ENCODE results near the gene TNFSF9. TPM values are rescaled to one million over a fixed set of nuclear protein-coding genes. Genes with fewer than 3 reads are reported as not detected.

Gene TNFSF9
- total and polyA plus RNA-seq, 2 experiments from 2014 or later: 0.22 to 0.58 TPM

DNA sequence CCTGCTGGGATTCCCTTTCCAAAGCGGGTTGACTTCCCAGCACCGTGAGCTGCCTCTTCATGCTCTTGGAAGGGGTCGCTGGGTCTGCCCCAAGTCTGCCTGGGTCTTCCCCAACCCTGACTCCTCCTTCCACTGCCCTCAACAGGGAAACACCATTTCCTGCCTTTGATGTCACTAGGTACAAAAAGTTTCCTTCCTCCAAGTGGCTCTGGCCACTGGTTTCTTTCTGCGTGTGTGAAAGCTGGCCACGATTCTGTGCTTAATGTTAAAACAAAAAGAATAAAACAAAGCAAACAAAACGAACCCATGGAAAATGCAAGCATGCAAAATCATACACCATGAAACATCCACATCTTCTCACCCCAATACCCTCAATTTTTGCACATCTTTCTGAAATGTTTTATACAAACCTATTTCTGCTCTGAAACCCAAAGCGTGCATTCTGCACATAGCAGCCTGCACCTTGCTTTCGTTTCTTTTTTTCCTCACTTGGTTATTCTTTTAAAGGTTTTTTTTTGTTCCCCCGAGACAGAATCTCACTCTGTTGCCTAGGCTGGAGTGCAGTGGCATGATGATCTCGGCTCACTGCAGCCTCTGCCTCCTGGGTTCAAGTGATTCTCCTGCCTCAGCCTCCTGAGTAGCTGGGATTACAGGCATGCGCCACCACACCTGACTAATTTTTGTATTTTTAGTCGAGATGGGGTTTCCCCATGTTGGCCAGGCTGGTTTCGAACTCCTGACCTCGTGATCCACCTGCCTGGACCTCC, 12.5 kb upstream of the TNFSF9 start:
- H3K36me3 ChIP-seq (ENCODE audit: low read depth): no peaks in the 10 kb centered on the region
- no peaks in the 10 kb centered on the region for H4K20me1 ChIP-seq (ENCODE audit: insufficient read depth)
- H3K9me3 ChIP-seq (ENCODE audit: low read depth): no peaks in the 10 kb centered on the region
- H3K27ac ChIP-seq: no peak overlapping the region
- no peak for DNase-seq
- H3K27me3 ChIP-seq (replicated peaks; ENCODE audit: insufficient read depth): no peaks in the 10 kb centered on the region
- in situ Hi-C loops (cut with MboI): loop anchor here (10.0 kb wide), 1 partner anchor 346 kb away; no protein-coding TSS in a partner anchor
- H3K4me2 ChIP-seq (ENCODE audit: unreplicated experiment): no peak overlapping the region
- no peaks in the 10 kb centered on the region for H3K9me2 ChIP-seq (ENCODE audit: insufficient read depth)
- TF ChIP-seq EZH2 (IDR thresholded peaks at IDR 0.05; ENCODE audit: insufficient read depth, poor library complexity, severe bottlenecking) (no peak), EZH2phosphoT487 (IDR thresholded peaks at IDR 0.05; ENCODE audit: insufficient read depth, low read depth) (no peak)
- H3K79me2 ChIP-seq (ENCODE audit: insufficient read depth): no peaks in the 10 kb centered on the region
- no peak overlapping the region for H3K4me3 ChIP-seq
- H2AFZ ChIP-seq: no peak overlapping the region
- no peak overlapping the region for H3K9ac ChIP-seq
- 0 out of 2 replicates have a peak, but pooled peaks cover 3% of the 10 kb centered on the region for H3F3A ChIP-seq (ENCODE audit: insufficient read depth)
- WGBS, 2 experiments (ENCODE audit: low coverage in 1 of 2, low lambda C conversion rate in 2 of 2, missing lambda C conversion rate in 2 of 2): 57 to 63% methylated on average over 14 of the region's 14 CpGs
- H3K4me1 ChIP-seq (ENCODE audit: insufficient read depth): peaks cover 7% of the 10 kb centered on the region

DNA sequence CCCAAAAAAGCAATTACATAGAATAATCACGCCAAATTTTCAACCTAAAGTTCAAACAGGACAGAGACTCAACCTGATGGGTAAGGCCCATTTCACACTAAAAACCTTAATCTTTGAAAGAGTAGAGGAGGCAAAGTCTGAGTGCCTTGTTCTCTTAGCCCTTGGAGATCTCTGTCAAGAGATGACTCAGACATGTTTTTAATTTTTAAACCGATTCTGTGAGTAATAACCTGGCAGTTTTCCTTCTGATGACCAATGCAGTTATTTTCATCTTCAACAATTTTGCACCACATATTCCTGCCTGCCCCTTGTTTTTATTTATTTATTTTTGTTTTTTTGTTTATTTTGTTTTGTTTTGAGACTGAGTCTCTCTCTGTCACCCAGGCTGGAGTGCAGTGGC, 11.5 kb upstream of the TNFSF9 start:
- Histone ChIP-seq H3K9me3 (ENCODE audit: low read depth) (no peaks in the 10 kb centered on the region), H3K4me1 (ENCODE audit: insufficient read depth) (peaks cover 7% of the 10 kb centered on the region), H2AFZ (no peak overlapping the region), H3F3A (ENCODE audit: insufficient read depth) (0 out of 2 replicates have a peak, but pooled peaks cover 3% of the 10 kb centered on the region), H3K36me3 (ENCODE audit: low read depth) (no peaks in the 10 kb centered on the region), H3K79me2 (ENCODE audit: insufficient read depth) (no peaks in the 10 kb centered on the region), H3K4me3 (no peak overlapping the region), H3K9ac (no peak overlapping the region), H4K20me1 (ENCODE audit: insufficient read depth) (no peaks in the 10 kb centered on the region), H3K9me2 (ENCODE audit: insufficient read depth) (no peaks in the 10 kb centered on the region), H3K27me3 (replicated peaks; ENCODE audit: insufficient read depth) (no peaks in the 10 kb centered on the region), H3K4me2 (ENCODE audit: unreplicated experiment) (peak overlapping the region; percentile 41), H3K27ac (no peak overlapping the region)
- in situ Hi-C loops (cut with MboI): loop anchor here (10.0 kb wide), 1 partner anchor 346 kb away; no protein-coding TSS in a partner anchor
- 0 to 3% methylated on average over 2 of the region's 2 CpGs for WGBS, 2 experiments (ENCODE audit: low coverage in 1 of 2, low lambda C conversion rate in 2 of 2, missing lambda C conversion rate in 2 of 2)
- DNase-seq: peak; percentile 92
- TF ChIP-seq EZH2phosphoT487 (IDR thresholded peaks at IDR 0.05; ENCODE audit: insufficient read depth, low read depth): no peak
- no peak for TF ChIP-seq EZH2 (IDR thresholded peaks at IDR 0.05; ENCODE audit: insufficient read depth, poor library complexity, severe bottlenecking)

DNA sequence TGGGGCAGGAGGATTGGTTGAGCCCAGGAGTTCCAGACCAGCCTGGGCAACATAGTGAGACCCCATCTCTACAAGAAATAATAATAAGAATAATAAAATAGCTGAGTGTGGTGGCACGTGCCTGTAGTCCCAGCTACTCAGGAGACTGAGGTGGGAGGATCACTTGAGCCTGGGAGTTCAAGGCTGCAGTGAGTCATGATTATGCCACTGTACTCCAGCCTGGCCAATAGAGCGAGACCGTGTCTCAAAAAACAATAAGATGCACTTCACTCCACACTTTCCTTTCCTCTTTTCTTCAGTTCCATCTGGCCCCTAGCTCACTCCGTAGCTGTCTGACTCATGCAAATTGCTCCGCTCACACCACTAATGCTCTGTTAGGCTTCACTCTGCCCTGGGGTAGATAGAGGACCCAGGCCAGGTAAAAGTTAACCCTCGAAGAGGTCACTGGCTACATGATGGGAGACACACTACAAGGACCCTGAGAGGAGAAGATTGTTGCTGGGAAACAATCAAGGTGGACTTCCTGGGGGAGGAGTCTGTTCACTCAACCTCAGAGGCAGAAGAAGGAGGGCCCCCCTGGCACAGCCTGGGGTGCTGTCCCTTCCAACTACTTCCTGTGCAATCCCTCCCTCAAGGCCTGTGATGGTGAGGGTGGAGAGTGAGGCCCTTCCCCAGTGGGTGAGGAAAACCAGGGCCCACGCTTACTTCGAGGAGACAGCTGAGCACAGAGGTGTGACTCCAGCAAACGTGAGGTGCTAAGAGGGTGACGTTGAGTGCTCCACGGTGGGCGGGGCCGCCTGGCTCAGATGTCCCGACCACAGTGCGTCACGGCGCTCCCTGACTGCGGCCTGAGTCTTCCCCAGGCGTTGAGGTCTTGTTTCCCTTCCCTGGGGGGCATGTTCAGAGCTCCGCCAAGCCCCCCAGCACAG, 8.8 kb upstream of the TNFSF9 start:
- DNase-seq: peak; percentile 51
- Histone ChIP-seq H3F3A (ENCODE audit: insufficient read depth) (0 out of 2 replicates have a peak, but pooled peaks cover 3% of the 10 kb centered on the region), H3K9me2 (ENCODE audit: insufficient read depth) (no peaks in the 10 kb centered on the region), H3K36me3 (ENCODE audit: low read depth) (no peaks in the 10 kb centered on the region), H3K27me3 (replicated peaks; ENCODE audit: insufficient read depth) (no peaks in the 10 kb centered on the region), H3K4me1 (ENCODE audit: insufficient read depth) (peaks cover 7% of the 10 kb centered on the region), H3K4me3 (no peak overlapping the region), H3K27ac (no peak overlapping the region), H3K4me2 (ENCODE audit: unreplicated experiment) (no peak overlapping the region), H3K9me3 (ENCODE audit: low read depth) (no peaks in the 10 kb centered on the region), H3K9ac (no peak overlapping the region), H2AFZ (no peak overlapping the region), H4K20me1 (ENCODE audit: insufficient read depth) (no peaks in the 10 kb centered on the region), H3K79me2 (ENCODE audit: insufficient read depth) (no peaks in the 10 kb centered on the region)
- WGBS, 2 experiments (ENCODE audit: low coverage in 1 of 2, low lambda C conversion rate in 2 of 2, missing lambda C conversion rate in 2 of 2): 58 to 61% methylated on average over 20 of the region's 20 CpGs
- in situ Hi-C loops (cut with MboI): no loop called here
- TF ChIP-seq EZH2 (IDR thresholded peaks at IDR 0.05; ENCODE audit: insufficient read depth, poor library complexity, severe bottlenecking) (no peak), EZH2phosphoT487 (IDR thresholded peaks at IDR 0.05; ENCODE audit: insufficient read depth, low read depth) (no peak)

DNA sequence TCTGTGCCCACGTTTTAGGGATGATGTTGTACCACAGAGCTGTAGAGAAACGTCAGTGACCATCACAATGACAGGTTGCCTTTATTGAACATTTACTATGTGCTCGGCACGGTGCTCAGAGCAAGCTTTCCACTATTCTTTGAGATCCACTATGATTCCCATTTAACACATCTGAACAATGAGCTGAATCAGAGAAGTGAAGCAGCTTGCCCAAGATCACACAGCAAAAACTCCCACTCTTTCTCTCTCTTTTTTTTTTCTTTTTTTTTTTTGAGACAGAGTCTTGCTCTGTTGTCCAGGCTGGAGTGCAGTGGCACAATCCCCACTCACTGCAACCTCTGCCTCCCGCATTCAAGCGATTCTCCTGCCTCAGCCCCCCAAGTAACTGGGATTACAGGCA, 8.1 kb upstream of the TNFSF9 start:
- WGBS, 2 experiments (ENCODE audit: low coverage in 1 of 2, low lambda C conversion rate in 2 of 2, missing lambda C conversion rate in 2 of 2): 77 to 79% methylated on average over 6 of the region's 6 CpGs
- Histone ChIP-seq H3K9me2 (ENCODE audit: insufficient read depth) (no peaks in the 10 kb centered on the region), H4K20me1 (ENCODE audit: insufficient read depth) (no peaks in the 10 kb centered on the region), H3K4me3 (no peak overlapping the region), H3K27ac (no peak overlapping the region), H3K36me3 (ENCODE audit: low read depth) (no peaks in the 10 kb centered on the region), H3K9ac (no peak overlapping the region), H3K79me2 (ENCODE audit: insufficient read depth) (no peaks in the 10 kb centered on the region), H3F3A (ENCODE audit: insufficient read depth) (0 out of 2 replicates have a peak, but pooled peaks cover 3% of the 10 kb centered on the region), H3K9me3 (ENCODE audit: low read depth) (no peaks in the 10 kb centered on the region), H3K27me3 (replicated peaks; ENCODE audit: insufficient read depth) (no peaks in the 10 kb centered on the region), H3K4me1 (ENCODE audit: insufficient read depth) (peaks cover 7% of the 10 kb centered on the region), H3K4me2 (ENCODE audit: unreplicated experiment) (no peak overlapping the region), H2AFZ (no peak overlapping the region)
- no peak for DNase-seq
- TF ChIP-seq EZH2phosphoT487 (IDR thresholded peaks at IDR 0.05; ENCODE audit: insufficient read depth, low read depth) (no peak), EZH2 (IDR thresholded peaks at IDR 0.05; ENCODE audit: insufficient read depth, poor library complexity, severe bottlenecking) (no peak)
- in situ Hi-C loops (cut with MboI): no loop called here

Data from GM23248 (cell line).